C4-2B (cell line): ENCODE data around the gene MBTPS2.

Experiments
- CTCF ChIP-seq: fragments of 450-650 bp; conservative IDR thresholded peaks from 2 replicates; pipeline ENCODE4 v1.5.1; 2017; ENCODE audit warnings: mild to moderate bottlenecking
- ZFX ChIP-seq: fragments of 450-650 bp; IDR thresholded peaks from 2 replicates; pipeline ENCODE4 v1.6.1; 2017

- TF ChIP-seq CTCF = no peak; the same call in 1 of the 2 replicates
- TF ChIP-seq ZFX = no peak
Observed at GRCh38 chrX:21802054-21802670, 37.3 kb upstream of the MBTPS2 start.
